AG09309 (cell line): ENCODE data around the gene PCSK2.

ENCODE experiments used
- DNase-seq: peaks from one replicate; pipeline ENCODE4 v3.0.0-alpha.2; 2010; ENCODE audit warnings: low read depth
- H3K4me3 ChIP-seq: 2 replicates; pipeline ENCODE4 v1.5.1; 2011; ENCODE audit warnings: mild to moderate bottlenecking, low read depth, low read length, moderate library complexity; ENCODE audit not compliant: control insufficient read depth
- CTCF ChIP-seq: IDR thresholded peaks from 2 replicates; pipeline ENCODE4 v1.5.1; 2011; ENCODE audit warnings: mild to moderate bottlenecking, low read depth, low read length, inconsistent platforms; ENCODE audit not compliant: insufficient read depth, control insufficient read depth; ENCODE audit errors: missing control alignments

The PCSK2 gene

DNA sequence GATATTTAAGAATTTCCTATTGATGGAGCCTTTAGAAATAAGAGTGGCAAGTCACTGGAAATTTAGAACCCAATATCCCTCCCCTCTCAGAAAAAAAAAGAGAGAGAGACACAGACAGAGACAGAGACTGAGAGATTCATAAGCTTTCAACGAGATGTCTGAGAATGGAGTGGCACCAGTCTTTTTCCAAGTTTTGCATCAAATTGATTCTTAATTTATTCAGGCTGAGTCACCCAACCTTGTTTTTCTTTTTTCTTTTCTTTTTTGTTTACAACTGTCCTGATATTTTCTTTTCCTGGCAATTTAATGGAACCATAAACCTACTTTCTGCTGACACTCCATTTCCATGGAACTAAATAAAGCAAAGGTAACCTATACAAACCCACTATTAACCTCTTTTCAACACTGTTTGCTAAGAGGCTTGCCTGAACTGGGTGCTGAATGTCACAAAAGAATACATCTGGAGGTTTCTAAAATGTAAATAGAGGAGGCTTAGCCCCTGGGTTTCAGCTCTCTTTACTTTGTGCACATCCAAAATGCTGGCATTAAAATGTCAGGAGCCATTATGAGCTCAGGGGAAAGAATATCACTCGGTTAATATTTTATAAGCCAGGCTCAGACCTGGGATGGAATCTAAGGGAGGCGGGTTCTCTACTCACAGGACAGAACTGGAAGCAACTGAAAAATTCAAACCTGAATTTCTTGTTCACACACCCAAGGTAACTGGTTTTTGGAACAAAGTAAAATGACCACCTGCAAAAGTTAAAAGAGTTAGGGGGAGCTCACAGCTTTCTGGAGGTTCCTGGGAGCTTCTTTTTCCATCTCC lies 203.5 kb downstream of the PCSK2 start:
- DNase-seq: no peak
- H3K4me3 ChIP-seq: no peak overlapping the region
- no peak for TF ChIP-seq CTCF

DNA sequence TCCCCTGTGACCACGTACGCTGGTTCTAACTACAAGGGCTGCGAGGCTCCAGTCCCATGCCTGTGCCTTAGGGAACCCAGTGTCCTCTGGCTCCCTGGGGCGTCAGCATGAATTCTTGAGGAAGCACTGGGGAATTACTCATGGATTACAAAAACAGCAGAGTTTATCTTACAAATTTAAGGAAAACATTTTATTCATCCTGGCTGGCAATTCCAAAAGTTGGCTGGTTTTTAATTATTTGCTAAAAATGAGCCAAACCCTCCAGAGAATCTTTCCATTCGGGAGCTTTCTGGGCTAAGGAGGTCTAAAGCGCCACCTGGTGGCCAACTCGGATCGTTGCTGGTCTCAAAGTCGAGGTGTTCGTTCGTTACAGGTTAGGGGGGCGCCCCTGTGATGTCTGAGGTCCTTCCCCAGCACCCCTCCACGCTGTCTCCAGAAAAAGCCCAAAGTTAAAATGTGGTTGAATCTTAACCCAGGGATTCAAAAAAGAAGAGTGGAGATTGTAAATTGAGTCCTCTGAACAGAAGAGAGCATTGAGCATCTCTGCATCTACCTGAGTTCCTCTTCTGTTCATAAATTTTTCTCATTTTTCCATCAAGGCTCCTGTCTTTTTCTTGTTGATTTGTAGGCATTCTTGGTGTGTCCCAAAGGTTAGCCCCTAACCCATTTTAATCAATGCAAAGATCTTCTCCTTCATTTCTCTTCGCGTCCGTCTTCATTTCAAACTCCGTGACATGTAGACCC lies 205.0 kb downstream of the PCSK2 start:
- DNase-seq: peak; percentile 18
- H3K4me3 ChIP-seq: no peak overlapping the region
- peak; percentile 84 for TF ChIP-seq CTCF

GRCh38 chr20:17436664-17437063 lies 209.8 kb downstream of the PCSK2 start:
- TF ChIP-seq CTCF: no peak
- DNase-seq: no peak
- no peak overlapping the region for H3K4me3 ChIP-seq

GRCh38 chr20:17437251-17437650 lies 210.4 kb downstream of the PCSK2 start:
- no peak for DNase-seq
- no peak for TF ChIP-seq CTCF
- no peak overlapping the region for H3K4me3 ChIP-seq

DNA sequence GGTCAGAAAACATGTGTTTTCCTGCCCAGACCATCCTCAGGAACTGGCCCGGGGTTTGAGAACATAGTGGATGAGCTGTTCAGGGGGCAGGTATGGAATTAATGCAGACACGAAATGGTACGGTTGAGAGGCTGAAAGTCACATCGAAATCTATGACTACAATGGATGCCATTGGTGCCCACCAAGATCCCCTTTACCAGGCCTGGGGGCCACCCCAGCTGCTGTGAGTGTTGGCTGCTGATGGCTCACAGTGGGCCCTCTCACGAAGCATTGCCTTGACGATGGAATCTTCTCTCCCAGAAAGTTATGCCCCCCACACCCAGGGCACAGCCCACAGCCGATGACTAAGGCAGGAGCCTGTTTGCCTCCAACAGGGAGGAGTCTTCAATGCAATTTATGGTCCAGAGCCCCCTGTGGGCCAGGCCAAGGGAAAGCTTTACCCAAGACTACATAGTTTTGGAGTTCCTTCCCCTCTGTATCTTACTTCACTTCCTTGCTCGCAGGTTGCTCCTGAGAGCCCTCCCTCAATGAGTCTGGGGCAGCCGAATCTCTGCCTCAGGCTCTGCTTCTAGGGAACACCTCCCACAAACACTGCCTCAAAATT lies 211.7 kb downstream of the PCSK2 start:
- no peak for DNase-seq
- no peak for TF ChIP-seq CTCF
- H3K4me3 ChIP-seq: no peak overlapping the region

- no peak for TF ChIP-seq CTCF
- no peak for DNase-seq
- no peak overlapping the region for H3K4me3 ChIP-seq
Observed at GRCh38 chr20:17439616-17440296, 212.9 kb downstream of the PCSK2 start.
